Measurements from ENCODE around the gene ASTN2. TPM values are rescaled to one million over a fixed set of nuclear protein-coding genes. Genes with fewer than 3 reads are reported as not detected.

Gene ASTN2
- total and polyA plus RNA-seq, 2 donors (not counting 3 experiments of a cell fraction or from before 2014, with no cell fraction given) = 1.0 to 1.9 TPM

- TF ChIP-seq FOS (IDR thresholded peaks at IDR 0.05; ENCODE audit: borderline replicate concordance, insufficient read depth, low read length) (no peak), MYC (IDR thresholded peaks at IDR 0.05; ENCODE audit: low read depth, low read length) (no peak), EZH2 (IDR thresholded peaks at IDR 0.05; ENCODE audit: borderline replicate concordance, low read depth, low read length, severe bottlenecking) (no peak)
- Histone ChIP-seq H3K9ac (replicated peaks; ENCODE audit: extremely low read depth, insufficient read depth, low read length) (no peak overlapping the region), H2AFZ (ENCODE audit: low read depth, low read length) (no peak overlapping the region), H3K9me1 (replicated peaks; ENCODE audit: control insufficient read depth, extremely low read depth, insufficient read depth, low read length) (no peaks in the 10 kb centered on the region), H3K4me1 (ENCODE audit: control insufficient read depth, extremely low read depth, insufficient read depth, low read length) (no peaks in the 10 kb centered on the region), H3K27ac (ENCODE audit: insufficient read depth, low read depth, low read length) (no peak overlapping the region), H3K79me2 (ENCODE audit: control insufficient read depth, insufficient read depth, low read length) (no peaks in the 10 kb centered on the region), H3K9me3 (replicated peaks; ENCODE audit: control insufficient read depth, insufficient read depth, low read length) (peaks cover 9% of the 10 kb centered on the region), H3K4me2 (ENCODE audit: insufficient read depth, low read length) (no peak overlapping the region), H3K27me3 (ENCODE audit: control insufficient read depth in 2 of 2, insufficient read depth in 2 of 2, low read length in 2 of 2) (no peaks in the 10 kb centered on the region), H3K36me3 (ENCODE audit: control insufficient read depth in 2 of 2, extremely low read depth in 1 of 2, insufficient read depth in 2 of 2, low read length in 2 of 2) (no peaks in the 10 kb centered on the region), H4K20me1 (replicated peaks; ENCODE audit: control insufficient read depth, extremely low read depth, insufficient read depth, low read length) (no peaks in the 10 kb centered on the region), H3K4me3 (replicated peaks in 1 of 3; ENCODE audit: insufficient read depth in 1 of 3, low read depth in 1 of 3, low read length in 3 of 3) (no peak overlapping the region)
- DNase-seq (ENCODE audit: low read depth, low spot score) = no peak
- POLR2A ChIA-PET = no interaction called here
- BruUV-seq (replicated peaks) = no TSS peak
- dilution Hi-C loops (cut with MboI; ENCODE audit: extremely low pct_ligation_motif_present, low sequenced_read_pairs) (no loop called here), intact Hi-C loops (cut with micrococcal nuclease) (no loop called here)
- FAIRE-seq = no peak
- CTCF ChIA-PET = no interaction called here
These were observed 317.1 kb downstream of the ASTN2 start for GRCh38 chr9:117097761-117098160.

GRCh38 chr9:117096138-117096537 is 318.7 kb downstream of the ASTN2 start:
- POLR2A ChIA-PET = no interaction called here
- TF ChIP-seq, protein P1, sequence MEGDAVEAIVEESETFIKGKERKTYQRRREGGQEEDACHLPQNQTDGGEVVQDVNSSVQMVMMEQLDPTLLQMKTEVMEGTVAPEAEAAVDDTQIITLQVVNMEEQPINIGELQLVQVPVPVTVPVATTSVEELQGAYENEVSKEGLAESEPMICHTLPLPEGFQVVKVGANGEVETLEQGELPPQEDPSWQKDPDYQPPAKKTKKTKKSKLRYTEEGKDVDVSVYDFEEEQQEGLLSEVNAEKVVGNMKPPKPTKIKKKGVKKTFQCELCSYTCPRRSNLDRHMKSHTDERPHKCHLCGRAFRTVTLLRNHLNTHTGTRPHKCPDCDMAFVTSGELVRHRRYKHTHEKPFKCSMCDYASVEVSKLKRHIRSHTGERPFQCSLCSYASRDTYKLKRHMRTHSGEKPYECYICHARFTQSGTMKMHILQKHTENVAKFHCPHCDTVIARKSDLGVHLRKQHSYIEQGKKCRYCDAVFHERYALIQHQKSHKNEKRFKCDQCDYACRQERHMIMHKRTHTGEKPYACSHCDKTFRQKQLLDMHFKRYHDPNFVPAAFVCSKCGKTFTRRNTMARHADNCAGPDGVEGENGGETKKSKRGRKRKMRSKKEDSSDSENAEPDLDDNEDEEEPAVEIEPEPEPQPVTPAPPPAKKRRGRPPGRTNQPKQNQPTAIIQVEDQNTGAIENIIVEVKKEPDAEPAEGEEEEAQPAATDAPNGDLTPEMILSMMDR (IDR thresholded peaks at IDR 0.05; ENCODE audit: extremely low read depth in 1 of 2, insufficient read depth in 1 of 2, low read depth in 1 of 2, low read length in 2 of 2) = no peak
- TF ChIP-seq MAX (IDR thresholded peaks at IDR 0.05; ENCODE audit: insufficient read depth, insufficient read length) = no peak
- no peak for TF ChIP-seq FOS (IDR thresholded peaks at IDR 0.05; ENCODE audit: borderline replicate concordance, insufficient read depth, low read length)
- intact Hi-C loops (cut with micrococcal nuclease) (no loop called here), dilution Hi-C loops (cut with MboI; ENCODE audit: extremely low pct_ligation_motif_present, low sequenced_read_pairs) (no loop called here)
- Histone ChIP-seq H3K9me3 (replicated peaks; ENCODE audit: control insufficient read depth, insufficient read depth, low read length) (peaks cover 7% of the 10 kb centered on the region), H3K4me1 (ENCODE audit: control insufficient read depth, extremely low read depth, insufficient read depth, low read length) (no peaks in the 10 kb centered on the region), H3K9ac (replicated peaks; ENCODE audit: extremely low read depth, insufficient read depth, low read length) (no peak overlapping the region), H3K36me3 (ENCODE audit: control insufficient read depth in 2 of 2, extremely low read depth in 1 of 2, insufficient read depth in 2 of 2, low read length in 2 of 2) (no peaks in the 10 kb centered on the region), H3K27ac (ENCODE audit: insufficient read depth, low read depth, low read length) (no peak overlapping the region), H4K20me1 (replicated peaks; ENCODE audit: control insufficient read depth, extremely low read depth, insufficient read depth, low read length) (no peaks in the 10 kb centered on the region), H3K4me2 (ENCODE audit: insufficient read depth, low read length) (no peak overlapping the region), H2AFZ (ENCODE audit: low read depth, low read length) (no peak overlapping the region), H3K4me3 (replicated peaks in 1 of 3; ENCODE audit: insufficient read depth in 1 of 3, low read depth in 1 of 3, low read length in 3 of 3) (no peak overlapping the region), H3K9me1 (replicated peaks; ENCODE audit: control insufficient read depth, extremely low read depth, insufficient read depth, low read length) (no peaks in the 10 kb centered on the region), H3K79me2 (ENCODE audit: control insufficient read depth, insufficient read depth, low read length) (no peaks in the 10 kb centered on the region), H3K27me3 (ENCODE audit: control insufficient read depth in 2 of 2, insufficient read depth in 2 of 2, low read length in 2 of 2) (no peaks in the 10 kb centered on the region)
- BruUV-seq (replicated peaks) = no TSS peak
- no peak for FAIRE-seq
- CTCF ChIA-PET = no interaction called here
- DNase-seq (ENCODE audit: low read depth, low spot score) = no peak

Data from endothelial cell of umbilical vein (primary cell).